ENCODE measurements around the gene PRH2. TPM values are rescaled to one million over a fixed set of nuclear protein-coding genes. Genes with fewer than 3 reads are reported as not detected.
A peak's percentile ranks its signal among the peaks of the same experiment; 100 is the strongest.

Gene PRH2
- total and polyA plus RNA-seq, 2 of the 8 experiments (the other 6 are each of a cell fraction or from before 2014, with no cell fraction given): not detected

DNA sequence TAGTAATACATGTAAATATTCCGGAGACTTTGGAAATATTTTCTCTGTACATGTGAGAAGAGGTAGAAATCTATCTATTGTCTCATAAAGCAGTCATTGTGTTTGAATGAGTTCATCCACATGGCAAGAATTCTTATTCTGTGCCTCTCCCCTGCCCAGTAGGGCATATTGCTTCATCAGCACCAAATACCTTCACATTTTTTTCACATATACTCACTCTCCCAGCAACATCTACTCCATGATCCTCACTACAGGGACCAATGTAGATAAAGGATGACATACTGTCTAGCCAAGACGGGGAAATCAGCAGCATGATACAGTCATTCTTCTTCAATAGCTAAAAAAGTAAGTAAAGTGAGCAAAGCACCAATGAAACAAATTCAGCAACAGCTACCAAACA is 11.4 kb downstream of the PRH2 start:
- H2BK5ac ChIP-seq (ENCODE audit: low read depth, low read length): no peak overlapping the region
- H3K36me3 ChIP-seq (ENCODE audit: control insufficient read depth in 2 of 4, insufficient read depth in 4 of 4, low read length in 3 of 4): no peaks in the 10 kb centered on the region; a peak in 1 of 8 replicates
- no peak overlapping the region for H2BK120ac ChIP-seq (replicated peaks; ENCODE audit: low read depth, low read length)
- H3K14ac ChIP-seq (ENCODE audit: insufficient read length): no peak overlapping the region
- no peak overlapping the region for H4K8ac ChIP-seq (ENCODE audit: extremely low read depth, insufficient read depth, low read length)
- 96% methylated on average over 2 of the region's 2 CpGs; no CpG with 5 or more reads in 1 of the 2 experiments for WGBS, 2 experiments (ENCODE audit: extremely low coverage in 1 of 2, insufficient coverage in 1 of 2, insufficient read length in 1 of 2, insufficient replicate concordance in 2 of 2, low coverage in 1 of 2, low lambda C conversion rate in 2 of 2, missing lambda C conversion rate in 1 of 2)
- FAIRE-seq (no peak), DNase-seq (ENCODE audit: low read depth in 1 of 2, low spot score in 2 of 2) (no peak)
- H3K4me2 ChIP-seq (ENCODE audit: insufficient read depth in 1 of 2, low read depth in 2 of 2, low read length in 2 of 2): no peak overlapping the region
- no peak overlapping the region for H3K56ac ChIP-seq (replicated peaks; ENCODE audit: insufficient read length, low read depth, low read length)
- H3K27me3 ChIP-seq (replicated peaks in 1 of 4; ENCODE audit: control insufficient read depth in 3 of 4, extremely low read depth in 1 of 4, insufficient read depth in 3 of 4, low read length in 3 of 4): no peaks in the 10 kb centered on the region
- peaks cover 0 to 5% (median 1%) of the 10 kb centered on the region in 4 experiments; a peak in 4 of 7 replicates for H3K4me1 ChIP-seq (replicated peaks in 1 of 4; ENCODE audit: control insufficient read depth in 3 of 4, insufficient read depth in 4 of 4, low read length in 3 of 4)
- H2BK12ac ChIP-seq (ENCODE audit: low read depth, low read length): no peak overlapping the region
- ChIA-PET POLR2A (ENCODE audit: partially characterized antibody) (interaction anchor here (1.1 kb wide), 1 partner anchor 231 kb away, joined by 3 read pairs; no protein-coding TSS in a partner anchor), CTCF (ENCODE audit: partially characterized antibody) (no interaction called here)
- no peak overlapping the region for H4K5ac ChIP-seq (ENCODE audit: insufficient read length, low read depth, low read length)
- H4K91ac ChIP-seq (replicated peaks; ENCODE audit: insufficient read length, low read length): no peak overlapping the region
- H2BK15ac ChIP-seq (ENCODE audit: low read length): no peak overlapping the region
- H3K4me3 ChIP-seq (ENCODE audit: extremely low read depth in 1 of 4, insufficient read depth in 2 of 4, low read depth in 3 of 4, low read length in 4 of 4): no peak overlapping the region
- no peaks in the 10 kb centered on the region; the same call in 1 of the 2 replicates for H3K79me1 ChIP-seq (ENCODE audit: low read depth, low read length)
- H3K18ac ChIP-seq (ENCODE audit: extremely low read depth, low read length): no peak overlapping the region
- TF ChIP-seq CEBPB (IDR thresholded peaks at IDR 0.05; ENCODE audit: low read depth, low read length): peak; percentile 35; the same call in 1 of the 2 replicates
- TF ChIP-seq SIX5 (IDR thresholded peaks at IDR 0.05; ENCODE audit: low read depth, low read length): no peak
- H3K4ac ChIP-seq (replicated peaks; ENCODE audit: insufficient read length, low read depth, low read length): no peak overlapping the region
- H3K79me2 ChIP-seq (ENCODE audit: control insufficient read depth in 1 of 2, insufficient read depth in 2 of 2, low read length in 2 of 2): no peaks in the 10 kb centered on the region
- no peak overlapping the region for H2BK20ac ChIP-seq (ENCODE audit: low read length)
- no peak overlapping the region for H2AFZ ChIP-seq (ENCODE audit: low read length)
- no peak overlapping the region for H3K9ac ChIP-seq (replicated peaks in 1 of 4; ENCODE audit: extremely low read depth in 1 of 4, low read depth in 3 of 4, low read length in 3 of 4)
- H3K23me2 ChIP-seq (ENCODE audit: low read depth, low read length): no peaks in the 10 kb centered on the region
- H3K23ac ChIP-seq (ENCODE audit: insufficient read length): no peak overlapping the region
- no peak overlapping the region for H3K27ac ChIP-seq (ENCODE audit: low read depth, low read length)
- H3K9me3 ChIP-seq (ENCODE audit: insufficient read depth in 2 of 2, low read depth in 1 of 2, low read length in 1 of 2): peaks cover 0 to 7% of the 10 kb centered on the region in 2 experiments; a peak in 2 of 4 replicates
- H2AK5ac ChIP-seq (ENCODE audit: low read depth, low read length): no peak overlapping the region
- peaks cover 0 to 2% of the 10 kb centered on the region in 2 experiments for H4K20me1 ChIP-seq (replicated peaks in 1 of 2; ENCODE audit: control insufficient read depth in 1 of 2, insufficient read depth in 2 of 2, low read length in 2 of 2)
